HUES64 (cell line): ENCODE data around the gene SLC38A10.

Experiments used
- H3K27ac ChIP-seq: 2 replicates; pipeline ENCODE4 v1.7.0; 2013; ENCODE audit warnings: low read depth, low read length, inconsistent platforms
- H3K27me3 ChIP-seq: 2 replicates; pipeline ENCODE4 v1.6.1; 2013; ENCODE audit warnings: mild to moderate bottlenecking, low read length; ENCODE audit not compliant: insufficient read depth
- H3K36me3 ChIP-seq: 2 replicates; pipeline ENCODE4 v1.6.1; 2013; ENCODE audit warnings: mild to moderate bottlenecking, low read length; ENCODE audit not compliant: insufficient read depth
- H3K4me1 ChIP-seq: 2 replicates; pipeline ENCODE4 v1.6.1; 2013; ENCODE audit warnings: mild to moderate bottlenecking, low read length, moderate library complexity; ENCODE audit not compliant: insufficient read depth
- H3K4me3 ChIP-seq: 2 replicates; pipeline ENCODE4 v1.5.1; 2013; ENCODE audit warnings: mild to moderate bottlenecking, low read length, moderate library complexity
- H3K9ac ChIP-seq: 2 replicates; pipeline ENCODE4 v1.6.1; 2013; ENCODE audit warnings: mild to moderate bottlenecking, low read depth, low read length
- H3K9me3 ChIP-seq: 2 replicates; pipeline ENCODE4 v1.6.1; 2013; ENCODE audit warnings: low read depth, low read length; ENCODE audit not compliant: insufficient read depth
- WGBS: fragments of 150-250, 120-280 bp; methylation state at CpG from one replicate; pipeline ENCODE4 v1.1.7; 2013; ENCODE audit warnings: missing lambda C conversion rate; 5-methylcytosine and 5-hydroxymethylcytosine counted together

SLC38A10 gene

GRCh38 chr17:81282141-81282540, 13.0 kb downstream of the SLC38A10 start:
- no peaks in the 10 kb centered on the region for H3K27me3 ChIP-seq
- WGBS, result 93% methylated on average over 33 of the region's 33 CpGs
- peaks cover 11% of the 10 kb centered on the region; the same call in 1 of the 2 replicates for H3K36me3 ChIP-seq
- no peak overlapping the region for H3K9ac ChIP-seq
- H3K27ac ChIP-seq, result no peak overlapping the region
- peaks cover 7% of the 10 kb centered on the region; the same call in 1 of the 2 replicates for H3K4me1 ChIP-seq
- H3K9me3 ChIP-seq, result no peaks in the 10 kb centered on the region
- H3K4me3 ChIP-seq, result no peak overlapping the region

DNA sequence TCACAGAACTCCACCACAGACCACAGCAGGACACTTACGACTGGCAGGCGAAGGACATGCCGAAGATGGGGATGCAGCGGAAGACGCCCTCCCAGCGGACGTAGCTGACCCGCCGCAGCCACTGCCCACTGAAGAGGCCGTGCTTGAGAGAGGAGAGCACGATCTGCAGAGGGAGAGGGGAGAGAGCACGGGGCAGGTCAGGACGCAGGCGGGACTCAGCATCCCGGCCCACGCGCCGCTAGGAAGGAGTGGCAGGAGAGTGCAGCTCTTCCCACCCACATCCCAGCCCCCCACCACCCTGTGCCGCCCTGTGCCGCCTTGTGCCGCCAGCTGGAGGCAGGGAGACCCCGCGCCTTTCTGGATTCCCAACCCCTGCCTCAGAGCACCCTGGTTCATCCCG, 14.5 kb downstream of the SLC38A10 start:
- H3K36me3 ChIP-seq, result peaks cover 19% of the 10 kb centered on the region; the same call in 1 of the 2 replicates

DNA sequence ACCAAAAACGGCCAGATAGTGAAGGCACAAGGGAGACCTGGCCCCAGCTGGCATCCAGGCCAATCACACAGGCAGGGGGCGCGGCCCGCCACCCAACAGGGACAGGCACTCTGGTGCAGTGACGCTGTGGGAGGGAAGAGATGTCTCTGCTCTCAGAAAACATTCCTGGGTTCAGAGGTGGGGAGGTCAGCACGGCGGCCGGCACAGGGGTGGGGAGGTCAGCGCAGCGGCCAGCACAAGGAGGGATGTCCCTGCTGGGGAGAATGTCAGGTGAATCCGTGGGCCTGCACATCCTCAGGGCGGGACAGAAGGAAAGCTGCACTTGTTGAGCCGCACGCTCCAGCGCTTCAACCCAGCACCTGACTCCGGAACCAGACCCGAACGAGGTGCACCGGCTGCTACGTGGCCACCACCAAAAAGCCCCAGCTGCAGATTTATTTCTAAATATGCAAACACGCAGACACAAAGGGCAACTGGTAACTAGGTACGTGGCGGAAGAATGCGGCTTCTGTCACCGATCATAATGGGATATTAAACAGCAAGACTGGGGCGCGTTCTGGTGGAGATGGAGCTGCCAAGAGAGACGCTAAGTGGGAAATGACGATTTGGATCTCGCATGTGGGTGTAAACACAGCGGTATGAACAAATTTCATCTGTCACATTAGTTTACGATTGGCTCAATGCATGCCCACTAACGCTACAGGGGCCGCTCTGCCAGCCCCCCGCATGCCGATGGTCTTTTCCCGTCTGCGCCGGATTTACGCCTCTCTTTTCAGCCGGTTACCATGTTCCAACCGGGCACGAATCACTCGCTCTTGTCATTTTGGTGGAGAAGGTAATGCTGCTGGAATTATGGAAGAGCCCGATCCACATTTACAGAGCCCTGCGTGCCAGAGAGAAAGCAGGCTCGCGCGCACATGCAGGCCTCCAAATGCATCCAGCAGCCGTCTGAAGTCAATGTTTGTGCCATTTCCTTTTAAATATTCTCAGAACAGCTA, 15.5 kb downstream of the SLC38A10 start:
- H3K27me3 ChIP-seq, result no peaks in the 10 kb centered on the region
- no peak overlapping the region for H3K27ac ChIP-seq
- H3K36me3 ChIP-seq, result peaks cover 25% of the 10 kb centered on the region
- WGBS, result 94% methylated on average over 50 of the region's 50 CpGs
- H3K4me1 ChIP-seq, result no peaks in the 10 kb centered on the region
- H3K9me3 ChIP-seq, result no peaks in the 10 kb centered on the region
- H3K9ac ChIP-seq, result no peak overlapping the region
- no peak overlapping the region for H3K4me3 ChIP-seq

More for the DNA sequence above, 14.5 kb downstream of the SLC38A10 start:
- H3K4me1 ChIP-seq, result peaks cover 4% of the 10 kb centered on the region; the same call in 1 of the 2 replicates
- H3K4me3 ChIP-seq, result no peak overlapping the region
- H3K27ac ChIP-seq, result no peak overlapping the region
- H3K9ac ChIP-seq, result no peak overlapping the region
- 95% methylated on average over 23 of the region's 24 CpGs for WGBS
- H3K9me3 ChIP-seq, result no peaks in the 10 kb centered on the region
- H3K27me3 ChIP-seq, result no peaks in the 10 kb centered on the region

GRCh38 chr17:81278831-81279230, 16.3 kb downstream of the SLC38A10 start:
- no peak overlapping the region for H3K9ac ChIP-seq
- H3K27ac ChIP-seq, result no peak overlapping the region
- 97% methylated on average over 8 of the region's 8 CpGs for WGBS
- no peak overlapping the region for H3K4me3 ChIP-seq
- no peaks in the 10 kb centered on the region for H3K27me3 ChIP-seq
- H3K9me3 ChIP-seq, result no peaks in the 10 kb centered on the region
- H3K4me1 ChIP-seq, result no peaks in the 10 kb centered on the region
- H3K36me3 ChIP-seq, result peaks cover 25% of the 10 kb centered on the region

DNA sequence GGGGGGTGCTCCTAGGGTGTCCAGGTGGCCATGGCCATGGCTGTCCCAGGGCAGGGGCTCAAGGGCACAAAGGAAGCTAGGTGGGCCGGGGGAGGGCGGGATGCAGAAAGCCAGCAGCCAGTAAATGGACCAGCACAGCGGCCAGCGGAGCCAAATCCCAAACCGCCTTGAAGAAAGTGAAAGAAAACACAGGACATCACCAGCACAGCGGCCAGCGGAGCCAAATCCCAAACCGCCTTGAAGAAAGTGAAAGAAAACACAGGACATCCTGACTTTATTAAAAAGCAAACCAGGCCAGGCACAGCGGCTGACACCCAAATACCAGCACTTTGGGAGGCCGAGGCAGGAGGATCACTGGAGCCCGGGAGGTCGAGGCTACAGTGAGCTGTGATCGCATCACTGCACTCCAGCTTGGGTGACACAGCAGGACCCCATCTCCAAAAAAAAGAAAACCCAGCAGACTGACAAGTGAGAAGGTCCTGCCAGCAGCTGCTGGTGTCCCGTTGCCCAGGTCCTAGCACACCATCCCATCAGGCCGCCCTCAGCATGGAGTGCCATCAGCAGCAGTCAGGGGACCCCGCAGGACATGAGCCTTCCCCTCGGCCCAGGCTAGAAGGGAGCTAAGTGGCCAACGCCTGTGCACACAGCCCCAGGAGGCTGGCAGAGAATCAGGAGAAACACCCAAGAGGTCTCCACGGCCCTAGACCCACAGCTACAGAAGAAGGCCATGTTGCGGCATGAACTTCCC, 17.0 kb downstream of the SLC38A10 start:
- Histone ChIP-seq H3K9me3 (no peaks in the 10 kb centered on the region), H3K27ac (no peak overlapping the region), H3K4me1 (no peaks in the 10 kb centered on the region), H3K4me3 (no peak overlapping the region), H3K36me3 (peaks cover 31% of the 10 kb centered on the region), H3K27me3 (no peaks in the 10 kb centered on the region), H3K9ac (no peak overlapping the region)
- WGBS, result 96% methylated on average over 20 of the region's 20 CpGs

DNA sequence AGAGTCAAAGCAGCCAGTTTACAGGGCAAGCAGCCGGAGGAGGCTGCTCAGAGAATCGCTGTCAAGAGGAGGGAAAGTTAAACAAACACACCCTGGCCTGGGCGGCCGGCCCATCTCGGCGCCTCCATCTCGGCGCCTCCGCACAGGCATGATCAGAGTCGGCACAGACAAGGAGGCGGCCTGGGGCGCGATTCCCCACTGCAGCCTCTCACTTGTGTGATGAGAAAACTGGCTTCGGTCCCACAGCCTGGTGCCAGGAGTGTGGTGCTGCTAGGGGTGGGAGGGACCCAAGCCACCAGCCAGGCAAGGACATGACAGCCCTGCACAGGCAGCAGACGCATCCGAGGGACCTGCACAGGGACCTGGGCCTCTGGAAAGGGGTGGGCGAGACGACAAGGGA, 17.7 kb downstream of the SLC38A10 start:
- WGBS, result 96% methylated on average over 18 of the region's 18 CpGs

DNA sequence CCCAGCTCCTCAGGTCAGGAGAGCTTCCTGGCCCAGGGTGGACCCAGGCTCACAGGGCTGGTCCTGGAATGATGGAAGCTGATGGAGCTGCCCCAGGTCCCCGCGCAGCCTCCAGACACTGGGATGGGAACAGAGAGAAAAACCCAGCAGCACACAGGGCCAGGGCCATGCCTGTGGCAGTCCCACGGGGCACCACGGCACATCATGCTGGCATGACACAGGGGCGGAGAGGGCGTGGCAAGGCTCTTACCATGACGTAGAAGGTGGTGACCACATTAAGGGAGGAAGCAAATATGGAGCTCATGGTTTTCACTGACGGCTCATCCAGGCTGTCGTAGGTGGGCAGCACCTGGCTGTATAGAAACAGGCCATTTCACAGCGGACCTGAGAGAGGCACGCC, 18.3 kb downstream of the SLC38A10 start:
- no peak overlapping the region for H3K27ac ChIP-seq
- no peak overlapping the region for H3K4me3 ChIP-seq
- no peaks in the 10 kb centered on the region for H3K9me3 ChIP-seq
- H3K4me1 ChIP-seq, result no peaks in the 10 kb centered on the region
- H3K9ac ChIP-seq, result no peak overlapping the region
- 94% methylated on average over 11 of the region's 11 CpGs for WGBS
- H3K36me3 ChIP-seq, result peaks cover 31% of the 10 kb centered on the region
- no peaks in the 10 kb centered on the region for H3K27me3 ChIP-seq

More for the DNA sequence above, 17.7 kb downstream of the SLC38A10 start:
- H3K27me3 ChIP-seq, result no peaks in the 10 kb centered on the region
- H3K36me3 ChIP-seq, result peaks cover 31% of the 10 kb centered on the region
- no peak overlapping the region for H3K27ac ChIP-seq
- H3K4me3 ChIP-seq, result no peak overlapping the region
- no peak overlapping the region for H3K9ac ChIP-seq
- H3K4me1 ChIP-seq, result no peaks in the 10 kb centered on the region
- H3K9me3 ChIP-seq, result no peaks in the 10 kb centered on the region

DNA sequence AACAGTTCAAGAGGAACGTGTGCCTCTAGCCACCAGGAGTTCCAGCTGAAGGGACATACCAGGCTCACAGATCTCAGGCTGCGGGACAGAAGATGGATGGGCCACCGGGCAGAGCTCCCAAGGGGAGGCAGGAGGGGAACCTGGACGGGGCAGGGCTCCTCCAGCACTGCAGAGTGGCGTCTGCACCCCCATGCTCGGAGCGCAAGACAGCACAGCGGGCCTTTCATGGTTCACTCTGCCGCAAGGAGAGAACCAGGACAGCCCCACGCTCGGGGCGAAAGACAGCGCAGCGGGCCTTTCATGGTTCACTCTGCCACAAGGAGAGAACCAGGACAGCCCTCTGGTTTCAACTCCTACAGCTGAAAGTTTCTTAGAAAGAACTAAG, 20.6 kb downstream of the SLC38A10 start:
- WGBS, result 93% methylated on average over 14 of the region's 14 CpGs
- Histone ChIP-seq H3K36me3 (peaks cover 32% of the 10 kb centered on the region), H3K4me3 (no peak overlapping the region), H3K9ac (no peak overlapping the region), H3K27me3 (no peaks in the 10 kb centered on the region), H3K9me3 (no peaks in the 10 kb centered on the region), H3K27ac (no peak overlapping the region), H3K4me1 (no peaks in the 10 kb centered on the region)

DNA sequence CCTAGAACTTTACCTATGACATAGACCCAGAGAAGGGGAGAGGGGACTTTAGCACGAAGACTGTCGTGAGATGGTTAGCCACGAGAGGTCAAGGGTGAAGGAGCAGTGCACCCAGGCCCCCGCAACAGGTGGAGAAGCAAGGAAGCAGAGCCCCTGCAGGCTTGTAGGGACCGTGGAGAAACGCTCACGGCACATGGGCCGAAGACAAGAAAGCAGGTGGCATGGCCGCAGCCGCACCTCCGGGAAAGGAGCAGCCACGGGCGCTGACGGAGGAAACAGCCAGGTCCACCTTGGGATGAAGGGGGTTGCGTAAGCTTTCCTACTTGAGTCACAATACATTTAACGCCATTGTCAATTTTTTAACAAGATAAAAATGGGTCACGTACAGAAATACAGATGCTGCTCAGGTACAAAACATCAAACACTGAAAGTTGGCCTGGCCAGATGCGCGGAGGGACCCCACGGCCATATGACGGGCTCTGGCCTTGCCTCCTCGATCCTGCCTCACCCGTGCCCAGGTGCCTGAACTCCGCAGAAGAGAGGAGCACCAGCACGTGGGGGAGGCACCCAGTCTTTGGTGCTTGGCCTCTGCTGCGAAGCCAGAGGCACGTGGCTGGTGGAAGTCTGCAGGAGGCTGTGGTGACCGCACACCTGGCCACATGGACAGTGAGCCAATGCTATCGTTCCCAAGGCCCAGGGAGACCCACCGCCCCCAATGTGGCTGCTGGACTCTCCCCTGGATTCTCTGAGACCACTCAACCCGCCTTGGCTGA, 21.2 kb downstream of the SLC38A10 start:
- Histone ChIP-seq H3K4me1 (no peaks in the 10 kb centered on the region), H3K36me3 (peaks cover 33% of the 10 kb centered on the region), H3K27ac (no peak overlapping the region), H3K9ac (no peak overlapping the region; the same call in 1 of the 2 replicates), H3K27me3 (no peaks in the 10 kb centered on the region), H3K9me3 (no peaks in the 10 kb centered on the region), H3K4me3 (no peak overlapping the region)
- 95% methylated on average over 31 of the region's 31 CpGs for WGBS

DNA sequence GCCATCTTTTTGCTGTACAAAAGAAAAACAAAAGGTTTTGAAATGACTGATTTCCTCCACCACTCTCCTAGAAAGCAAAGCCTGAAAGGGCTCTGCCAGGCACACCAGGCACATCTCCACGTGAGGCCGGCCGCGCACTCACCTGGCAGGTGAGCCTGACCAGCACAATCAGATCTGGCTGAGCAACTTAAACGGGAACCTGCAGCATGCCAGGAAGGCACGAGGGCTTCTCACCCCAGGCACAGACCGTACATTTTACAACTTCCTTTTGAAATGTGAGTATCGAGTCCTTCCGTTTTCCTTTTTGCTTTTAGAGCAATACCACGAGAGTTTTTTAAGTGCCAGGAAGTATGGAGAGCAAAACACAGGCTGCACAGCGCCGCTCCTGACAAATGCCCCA, 22.5 kb downstream of the SLC38A10 start:
- no peak overlapping the region for H3K9ac ChIP-seq
- no peaks in the 10 kb centered on the region for H3K27me3 ChIP-seq
- peaks cover 37% of the 10 kb centered on the region for H3K36me3 ChIP-seq
- no peak overlapping the region for H3K4me3 ChIP-seq
- no peak overlapping the region for H3K27ac ChIP-seq
- no peaks in the 10 kb centered on the region for H3K4me1 ChIP-seq
- H3K9me3 ChIP-seq, result no peaks in the 10 kb centered on the region
- WGBS, result 97% methylated on average over 12 of the region's 12 CpGs
